ENCODE measurements around the gene NLRP6.
"Not testable (repeated sequence)": the region's sequence is repeated elsewhere in the genome, so short reads cannot be mapped to it uniquely, and the experiment has no call there.

NLRP6 gene

DNA sequence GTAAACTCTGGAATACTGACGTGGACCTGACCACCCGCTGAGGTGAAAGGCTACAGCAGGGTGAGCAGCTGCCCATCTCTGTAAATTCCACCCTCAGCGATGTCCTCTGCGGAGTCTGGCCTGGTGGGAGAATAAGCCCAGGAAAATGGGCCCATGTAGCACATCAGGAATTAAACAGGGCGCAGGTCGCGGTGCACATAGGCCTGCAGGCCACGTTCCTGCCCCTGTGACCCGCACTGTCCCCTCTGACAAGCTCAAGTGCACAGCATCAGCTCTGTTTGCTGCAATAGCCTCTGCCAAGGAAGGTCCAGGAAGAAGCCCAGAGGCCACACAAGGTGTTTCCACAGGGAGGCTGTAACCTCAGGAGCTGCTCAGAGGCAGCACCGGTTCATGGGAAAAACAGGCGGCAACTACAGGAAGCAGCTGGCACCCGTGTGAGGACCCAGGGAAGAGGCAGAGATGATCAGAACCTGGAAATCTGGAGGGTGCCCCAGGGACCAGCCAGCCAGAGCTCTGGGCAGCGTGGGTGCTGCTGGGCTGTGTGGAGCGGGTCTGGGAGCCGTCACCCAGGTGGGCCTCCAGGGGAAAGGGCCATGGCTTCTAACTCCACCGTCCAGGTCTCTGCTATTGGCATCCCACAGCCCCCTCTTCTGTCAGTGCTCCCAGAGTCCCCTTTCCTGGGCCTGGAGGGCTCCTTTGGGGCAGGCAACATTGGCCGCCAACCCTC is 28.6 kb downstream of the NLRP6 start:
- TF ChIP-seq ZC3H10 (CRISPR knock-in tag; IDR thresholded peaks at IDR 0.05) = no peak
- TF ChIP-seq, protein P1, sequence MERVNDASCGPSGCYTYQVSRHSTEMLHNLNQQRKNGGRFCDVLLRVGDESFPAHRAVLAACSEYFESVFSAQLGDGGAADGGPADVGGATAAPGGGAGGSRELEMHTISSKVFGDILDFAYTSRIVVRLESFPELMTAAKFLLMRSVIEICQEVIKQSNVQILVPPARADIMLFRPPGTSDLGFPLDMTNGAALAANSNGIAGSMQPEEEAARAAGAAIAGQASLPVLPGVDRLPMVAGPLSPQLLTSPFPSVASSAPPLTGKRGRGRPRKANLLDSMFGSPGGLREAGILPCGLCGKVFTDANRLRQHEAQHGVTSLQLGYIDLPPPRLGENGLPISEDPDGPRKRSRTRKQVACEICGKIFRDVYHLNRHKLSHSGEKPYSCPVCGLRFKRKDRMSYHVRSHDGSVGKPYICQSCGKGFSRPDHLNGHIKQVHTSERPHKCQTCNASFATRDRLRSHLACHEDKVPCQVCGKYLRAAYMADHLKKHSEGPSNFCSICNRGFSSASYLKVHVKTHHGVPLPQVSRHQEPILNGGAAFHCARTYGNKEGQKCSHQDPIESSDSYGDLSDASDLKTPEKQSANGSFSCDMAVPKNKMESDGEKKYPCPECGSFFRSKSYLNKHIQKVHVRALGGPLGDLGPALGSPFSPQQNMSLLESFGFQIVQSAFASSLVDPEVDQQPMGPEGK (CRISPR knock-in tag; IDR thresholded peaks at IDR 0.05; ENCODE audit: borderline replicate concordance) = no peak
- TF ChIP-seq ZNF565 (CRISPR knock-in tag; conservative IDR thresholded peaks at IDR 0.05; ENCODE audit: low read depth) = no peak
- TF ChIP-seq, protein P2, sequence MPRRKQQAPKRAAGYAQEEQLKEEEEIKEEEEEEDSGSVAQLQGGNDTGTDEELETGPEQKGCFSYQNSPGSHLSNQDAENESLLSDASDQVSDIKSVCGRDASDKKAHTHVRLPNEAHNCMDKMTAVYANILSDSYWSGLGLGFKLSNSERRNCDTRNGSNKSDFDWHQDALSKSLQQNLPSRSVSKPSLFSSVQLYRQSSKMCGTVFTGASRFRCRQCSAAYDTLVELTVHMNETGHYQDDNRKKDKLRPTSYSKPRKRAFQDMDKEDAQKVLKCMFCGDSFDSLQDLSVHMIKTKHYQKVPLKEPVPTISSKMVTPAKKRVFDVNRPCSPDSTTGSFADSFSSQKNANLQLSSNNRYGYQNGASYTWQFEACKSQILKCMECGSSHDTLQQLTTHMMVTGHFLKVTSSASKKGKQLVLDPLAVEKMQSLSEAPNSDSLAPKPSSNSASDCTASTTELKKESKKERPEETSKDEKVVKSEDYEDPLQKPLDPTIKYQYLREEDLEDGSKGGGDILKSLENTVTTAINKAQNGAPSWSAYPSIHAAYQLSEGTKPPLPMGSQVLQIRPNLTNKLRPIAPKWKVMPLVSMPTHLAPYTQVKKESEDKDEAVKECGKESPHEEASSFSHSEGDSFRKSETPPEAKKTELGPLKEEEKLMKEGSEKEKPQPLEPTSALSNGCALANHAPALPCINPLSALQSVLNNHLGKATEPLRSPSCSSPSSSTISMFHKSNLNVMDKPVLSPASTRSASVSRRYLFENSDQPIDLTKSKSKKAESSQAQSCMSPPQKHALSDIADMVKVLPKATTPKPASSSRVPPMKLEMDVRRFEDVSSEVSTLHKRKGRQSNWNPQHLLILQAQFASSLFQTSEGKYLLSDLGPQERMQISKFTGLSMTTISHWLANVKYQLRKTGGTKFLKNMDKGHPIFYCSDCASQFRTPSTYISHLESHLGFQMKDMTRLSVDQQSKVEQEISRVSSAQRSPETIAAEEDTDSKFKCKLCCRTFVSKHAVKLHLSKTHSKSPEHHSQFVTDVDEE (CRISPR knock-in tag; IDR thresholded peaks at IDR 0.05) = no peak
- TF ChIP-seq BACH2 (CRISPR knock-in tag; IDR thresholded peaks at IDR 0.05; ENCODE audit: borderline replicate concordance) = no peak
- no peak for TF ChIP-seq ESRRG (CRISPR knock-in tag; IDR thresholded peaks at IDR 0.05)
- TF ChIP-seq GLIS3 (CRISPR knock-in tag; IDR thresholded peaks at IDR 0.05) = no peak
- TF ChIP-seq ZNF8 (CRISPR knock-in tag; IDR thresholded peaks at IDR 0.05) = no peak
- TF ChIP-seq TOX (CRISPR knock-in tag; IDR thresholded peaks at IDR 0.05; ENCODE audit: borderline replicate concordance) = no peak
- TF ChIP-seq ZFP3 (CRISPR knock-in tag; IDR thresholded peaks at IDR 0.05) = no peak
- no peak for TF ChIP-seq ISL1 (CRISPR knock-in tag; IDR thresholded peaks at IDR 0.05)
- TF ChIP-seq, protein P3, sequence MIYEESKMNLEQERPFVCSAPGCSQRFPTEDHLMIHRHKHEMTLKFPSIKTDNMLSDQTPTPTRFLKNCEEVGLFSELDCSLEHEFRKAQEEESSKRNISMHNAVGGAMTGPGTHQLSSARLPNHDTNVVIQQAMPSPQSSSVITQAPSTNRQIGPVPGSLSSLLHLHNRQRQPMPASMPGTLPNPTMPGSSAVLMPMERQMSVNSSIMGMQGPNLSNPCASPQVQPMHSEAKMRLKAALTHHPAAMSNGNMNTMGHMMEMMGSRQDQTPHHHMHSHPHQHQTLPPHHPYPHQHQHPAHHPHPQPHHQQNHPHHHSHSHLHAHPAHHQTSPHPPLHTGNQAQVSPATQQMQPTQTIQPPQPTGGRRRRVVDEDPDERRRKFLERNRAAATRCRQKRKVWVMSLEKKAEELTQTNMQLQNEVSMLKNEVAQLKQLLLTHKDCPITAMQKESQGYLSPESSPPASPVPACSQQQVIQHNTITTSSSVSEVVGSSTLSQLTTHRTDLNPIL (CRISPR knock-in tag; IDR thresholded peaks at IDR 0.05; ENCODE audit: low read depth) = no peak
- no peak for TF ChIP-seq ARNTL (CRISPR knock-in tag; IDR thresholded peaks at IDR 0.05; ENCODE audit: borderline replicate concordance, low read depth)
- no peak for TF ChIP-seq SNAI2 (CRISPR knock-in tag; IDR thresholded peaks at IDR 0.05)
- TF ChIP-seq TCF4 (CRISPR knock-in tag; IDR thresholded peaks at IDR 0.05; ENCODE audit: borderline replicate concordance) = no peak
- TF ChIP-seq, protein P4, sequence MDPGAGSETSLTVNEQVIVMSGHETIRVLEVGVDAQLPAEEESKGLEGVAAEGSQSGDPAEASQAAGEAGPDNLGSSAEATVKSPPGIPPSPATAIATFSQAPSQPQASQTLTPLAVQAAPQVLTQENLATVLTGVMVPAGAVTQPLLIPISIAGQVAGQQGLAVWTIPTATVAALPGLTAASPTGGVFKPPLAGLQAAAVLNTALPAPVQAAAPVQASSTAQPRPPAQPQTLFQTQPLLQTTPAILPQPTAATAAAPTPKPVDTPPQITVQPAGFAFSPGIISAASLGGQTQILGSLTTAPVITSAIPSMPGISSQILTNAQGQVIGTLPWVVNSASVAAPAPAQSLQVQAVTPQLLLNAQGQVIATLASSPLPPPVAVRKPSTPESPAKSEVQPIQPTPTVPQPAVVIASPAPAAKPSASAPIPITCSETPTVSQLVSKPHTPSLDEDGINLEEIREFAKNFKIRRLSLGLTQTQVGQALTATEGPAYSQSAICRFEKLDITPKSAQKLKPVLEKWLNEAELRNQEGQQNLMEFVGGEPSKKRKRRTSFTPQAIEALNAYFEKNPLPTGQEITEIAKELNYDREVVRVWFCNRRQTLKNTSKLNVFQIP (CRISPR knock-in tag; IDR thresholded peaks at IDR 0.05; ENCODE audit: borderline replicate concordance, low read depth) = no peak
- no peak for ATAC-seq

DNA sequence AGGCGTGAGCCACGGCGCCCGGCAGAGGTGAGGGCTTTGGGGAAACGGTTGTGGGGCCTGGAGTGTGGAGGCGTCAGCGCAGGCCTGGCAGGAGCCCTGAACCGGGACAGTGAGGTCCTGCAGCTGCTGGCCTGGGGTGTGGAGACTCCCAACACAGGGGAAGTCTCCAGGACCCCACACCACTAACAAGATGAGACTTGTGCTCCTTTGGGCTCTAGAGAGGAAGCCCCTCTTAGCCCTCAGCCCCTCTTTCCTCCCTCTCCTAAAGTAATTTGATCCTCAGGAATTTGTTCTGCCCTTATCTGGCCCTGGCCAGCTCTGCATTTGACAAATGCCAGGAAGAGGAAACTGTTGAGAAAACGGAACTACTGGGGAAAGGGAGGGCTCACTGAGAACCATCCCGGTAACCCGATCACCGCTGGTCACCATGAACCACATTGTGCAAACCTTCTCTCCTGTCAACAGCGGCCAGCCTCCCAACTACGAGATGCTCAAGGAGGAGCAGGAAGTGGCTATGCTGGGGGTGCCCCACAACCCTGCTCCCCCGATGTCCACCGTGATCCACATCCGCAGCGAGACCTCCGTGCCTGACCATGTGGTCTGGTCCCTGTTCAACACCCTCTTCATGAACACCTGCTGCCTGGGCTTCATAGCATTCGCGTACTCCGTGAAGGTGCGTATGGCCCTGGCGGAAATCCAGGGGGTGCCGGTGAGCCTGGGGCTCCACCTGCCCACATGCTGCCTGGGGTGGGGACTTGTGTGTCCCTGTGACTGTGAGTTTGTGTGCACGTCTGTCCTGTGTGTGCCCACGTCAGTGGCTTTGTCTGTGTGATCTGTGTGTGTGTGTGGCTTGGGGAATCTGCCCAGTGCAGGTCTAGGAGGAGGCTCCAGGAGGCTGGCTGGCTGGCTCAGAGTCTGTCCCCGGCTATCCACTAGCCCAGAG is 29.8 kb downstream of the NLRP6 start, which contains the start of gene IFITM2:
Gene IFITM2, plus strand, starts transcription at position 51 of the 943 bp plus-strand sequence. Its CDS starts 377 bp downstream, at position 428.
- ATAC-seq = peak; percentile 81

DNA sequence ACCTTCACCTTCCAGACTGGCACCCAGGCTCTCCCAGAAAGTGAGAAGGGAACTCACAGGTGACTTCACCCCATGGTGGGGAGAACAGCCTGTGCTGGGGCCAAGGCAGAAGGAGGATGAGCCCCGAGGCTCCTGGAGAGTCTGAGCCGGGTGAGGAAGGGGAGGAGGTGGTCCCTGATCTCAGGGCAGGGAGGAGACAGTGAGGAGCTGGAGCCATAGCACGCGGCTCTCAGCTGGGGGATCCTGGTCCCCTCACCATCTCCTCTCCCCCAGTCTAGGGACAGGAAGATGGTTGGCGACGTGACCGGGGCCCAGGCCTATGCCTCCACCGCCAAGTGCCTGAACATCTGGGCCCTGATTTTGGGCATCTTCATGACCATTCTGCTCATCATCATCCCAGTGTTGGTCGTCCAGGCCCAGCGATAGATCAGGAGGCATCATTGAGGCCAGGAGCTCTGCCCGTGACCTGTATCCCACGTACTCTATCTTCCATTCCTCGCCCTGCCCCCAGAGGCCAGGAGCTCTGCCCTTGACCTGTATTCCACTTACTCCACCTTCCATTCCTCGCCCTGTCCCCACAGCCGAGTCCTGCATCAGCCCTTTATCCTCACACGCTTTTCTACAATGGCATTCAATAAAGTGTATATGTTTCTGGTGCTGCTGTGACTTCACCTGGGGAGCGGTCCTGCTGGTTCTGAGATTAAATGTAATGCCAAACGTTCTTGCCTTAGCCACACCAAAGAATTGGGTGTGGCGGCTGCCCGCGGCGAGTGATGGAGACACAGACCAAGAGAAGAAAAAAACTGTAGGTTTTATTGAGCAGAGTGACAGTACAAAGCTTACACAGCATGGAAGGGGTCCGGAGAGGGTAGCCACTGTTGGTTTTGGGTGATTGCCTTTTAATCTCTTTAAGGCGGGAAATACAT is 30.8 kb downstream of the NLRP6 start:
- not testable (repeated sequence) for ATAC-seq

Measured in SK-N-SH treated with all-trans-retinoic acid at 6 μM for 48 hours (cell line).